Thyroid gland (tissue), 4 donors: Measurements from ENCODE around the gene CCDC47.

Experiments used
- CTCF ChIP-seq, 6 experiments: fragments of 200-600 bp in 3 of 6; fragments of 450-650 bp in 3 of 6; sonication (generic) in 3 of 6; IDR thresholded peaks; one replicate each; pipeline ENCODE4 v1.5.1; 2016 to 2019; ENCODE audit warnings: antibody characterized with exemption in 6 of 6, mild to moderate bottlenecking in 2 of 6, inconsistent platforms in 1 of 6, moderate library complexity in 1 of 6
- POLR2A ChIP-seq, 2 donors: fragments of 450-650 bp; IDR thresholded peaks; one replicate each; pipeline ENCODE4 v1.6.1; 2017; ENCODE audit warnings: antibody characterized with exemption in 2 of 2, mild to moderate bottlenecking in 2 of 2, moderate library complexity in 1 of 2

GRCh38 chr17:63760771-63761539, 12.4 kb downstream of the CCDC47 start:
- no peak for TF ChIP-seq CTCF (IDR thresholded peaks at IDR 0.05)
- no peak for TF ChIP-seq POLR2A (IDR thresholded peaks at IDR 0.05)
